HG03469 (cell line): ENCODE data around the gene EFCAB14.
"Not testable (repeated sequence)": the region's sequence is repeated elsewhere in the genome, so short reads cannot be mapped to it uniquely, and the experiment has no call there.

Experiments used
- ATAC-seq: cut with Tn5 transposase; IDR thresholded peaks from one replicate; pipeline ENCODE4 v1.9.1; 2021; ENCODE audit warnings: mild to moderate bottlenecking, moderate library complexity, moderate number of reproducible peaks; ENCODE audit not compliant: unreplicated experiment

The EFCAB14 gene

DNA sequence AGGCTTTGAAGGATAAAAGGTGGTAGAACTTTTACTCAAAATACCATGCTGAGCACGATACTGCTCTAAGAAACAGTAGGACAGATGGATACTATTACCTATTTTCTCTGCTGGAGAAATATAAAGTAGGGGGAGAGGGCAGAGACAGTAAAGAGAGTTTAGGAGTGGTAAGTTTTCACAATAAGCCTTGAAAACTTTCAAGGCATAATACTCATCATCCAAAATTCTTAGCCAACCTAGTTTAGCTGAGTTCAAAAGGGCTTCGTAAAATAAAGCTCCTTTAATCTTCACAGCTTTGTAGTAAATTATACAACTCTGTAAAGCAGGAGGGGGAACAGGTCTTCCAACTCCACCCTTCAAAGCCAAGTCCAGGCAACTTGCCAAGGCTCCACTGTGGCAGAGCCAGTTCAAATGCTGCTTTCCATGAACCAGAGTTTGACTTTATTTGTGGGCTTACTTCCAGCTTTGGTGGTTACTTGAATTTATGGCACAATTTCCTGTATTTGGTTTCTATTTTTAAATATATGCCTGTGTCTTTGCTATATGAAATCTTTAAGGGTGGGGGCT lies 31.7 kb downstream of the EFCAB14 start:
- ATAC-seq: no peak

DNA sequence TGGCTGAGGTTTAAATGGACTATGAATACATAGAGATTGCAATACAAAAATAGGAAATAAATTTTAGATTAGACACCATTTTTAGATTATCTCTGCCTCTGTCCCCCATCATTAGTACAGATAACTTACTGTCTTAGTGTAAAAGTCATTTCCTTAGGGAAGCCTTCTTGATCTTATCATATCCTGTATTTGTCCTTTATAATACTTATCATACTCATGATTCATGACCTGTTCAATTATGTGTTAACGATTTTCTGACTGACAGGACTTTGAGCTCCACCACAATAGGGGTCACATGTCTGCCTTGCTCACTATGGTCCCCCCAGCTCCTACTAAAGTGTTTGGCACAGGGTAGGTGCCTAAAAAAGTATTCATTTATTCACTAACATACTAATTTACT lies 32.7 kb downstream of the EFCAB14 start:
- ATAC-seq: no peak

DNA sequence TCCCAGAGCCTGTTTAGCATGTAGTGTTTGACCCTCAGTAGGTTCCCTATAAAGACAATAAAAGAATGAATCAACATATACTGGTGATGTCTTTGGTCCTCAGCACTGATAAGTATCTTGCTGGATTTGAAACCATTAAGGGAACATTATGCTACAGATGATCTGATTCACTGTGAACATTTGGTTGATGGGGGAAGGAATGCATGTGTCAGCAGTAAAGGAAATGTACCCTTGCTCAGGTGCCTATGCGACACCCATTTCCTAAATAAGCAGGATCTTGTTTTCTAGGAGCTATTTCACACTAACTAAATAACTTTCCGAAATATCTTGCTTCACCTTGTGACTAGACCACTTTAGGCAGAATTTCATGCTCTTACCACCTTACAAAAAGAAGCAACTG lies 34.2 kb downstream of the EFCAB14 start:
- ATAC-seq: no peak

DNA sequence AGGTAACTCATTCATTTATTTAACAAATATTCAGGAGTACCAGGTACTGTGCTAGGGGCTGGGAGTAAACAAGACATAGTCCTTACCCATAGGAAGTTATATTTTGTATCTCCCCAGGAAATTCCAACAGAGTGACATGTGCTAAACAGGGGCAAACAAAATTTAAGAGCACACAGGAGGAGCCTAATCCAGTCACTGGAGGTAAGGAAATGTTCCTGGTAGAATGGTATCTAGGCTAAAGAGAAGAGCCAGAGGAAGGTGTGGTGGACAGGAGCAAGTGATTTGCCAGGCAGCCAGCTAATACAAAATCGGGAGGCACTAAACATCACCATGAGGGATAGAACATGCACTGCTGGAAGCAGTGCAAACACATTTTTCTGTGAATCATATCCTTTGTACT lies 36.9 kb downstream of the EFCAB14 start:
- no peak for ATAC-seq

DNA sequence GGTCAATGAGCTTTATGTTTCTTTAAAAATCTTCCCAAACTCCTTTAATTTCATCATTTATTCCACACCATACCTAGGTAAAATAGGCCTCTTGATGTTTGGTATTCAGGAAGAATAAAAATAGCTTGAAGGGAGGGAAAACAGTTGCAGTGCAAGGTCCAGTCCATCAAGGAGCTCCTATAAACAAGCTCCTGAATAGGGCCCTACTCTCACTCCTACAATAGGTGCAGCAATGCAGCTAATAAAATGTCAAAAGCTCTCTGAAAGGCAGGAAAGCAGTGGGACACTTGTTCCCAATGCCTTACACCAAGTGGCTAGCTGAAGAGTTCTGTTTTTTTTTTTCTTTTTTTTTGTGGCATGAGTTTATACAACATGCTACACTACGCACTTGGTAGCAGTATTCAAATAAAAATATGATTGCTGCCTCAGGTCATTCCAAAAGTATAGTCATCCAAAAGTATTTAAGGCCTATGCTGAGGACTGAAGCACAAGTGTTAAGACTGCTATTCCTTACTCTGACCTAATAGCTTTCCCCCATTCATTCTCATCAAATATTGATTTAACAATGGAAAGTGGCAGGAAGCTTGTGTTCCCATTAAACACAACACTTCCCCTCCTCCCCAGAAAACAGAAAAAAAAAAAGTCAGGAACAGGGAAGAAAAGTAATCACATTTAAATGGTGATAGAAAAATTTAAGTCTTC lies 37.4 kb downstream of the EFCAB14 start:
- no peak for ATAC-seq

DNA sequence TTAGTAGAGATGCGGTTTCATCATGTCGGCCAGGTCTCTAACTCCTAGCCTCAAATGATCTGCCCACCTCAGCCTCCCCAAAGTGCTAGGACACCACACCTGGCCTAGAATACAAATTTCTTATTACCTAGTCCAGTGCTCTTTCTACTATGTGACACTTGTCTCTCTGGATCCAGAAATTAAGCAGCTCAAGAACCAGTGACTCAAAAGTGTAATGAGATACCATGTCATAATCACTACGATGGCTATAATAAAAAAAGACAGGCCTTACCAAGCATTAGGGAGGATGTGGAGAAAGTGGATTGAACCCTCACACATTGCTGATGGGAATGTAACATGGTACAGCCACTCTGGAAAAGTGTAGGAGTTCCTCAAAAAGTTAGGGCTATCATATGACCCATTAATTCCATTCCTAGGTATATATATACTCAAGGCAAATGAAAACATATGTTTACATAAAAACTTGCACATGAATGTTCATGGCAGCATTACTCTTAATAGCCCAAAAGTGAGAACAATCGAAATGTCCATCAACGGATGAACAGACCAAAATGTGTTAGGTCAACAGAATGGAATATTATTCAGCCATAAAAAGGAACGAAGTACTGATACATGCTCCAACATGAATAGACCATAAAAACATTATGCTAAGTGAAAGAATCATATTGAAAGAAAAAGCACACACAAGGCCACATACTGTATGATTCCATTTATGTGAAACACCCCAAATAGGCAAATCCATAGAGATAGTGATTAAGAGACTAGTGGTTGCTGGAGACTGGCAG lies 38.9 kb downstream of the EFCAB14 start:
- no peak for ATAC-seq

DNA sequence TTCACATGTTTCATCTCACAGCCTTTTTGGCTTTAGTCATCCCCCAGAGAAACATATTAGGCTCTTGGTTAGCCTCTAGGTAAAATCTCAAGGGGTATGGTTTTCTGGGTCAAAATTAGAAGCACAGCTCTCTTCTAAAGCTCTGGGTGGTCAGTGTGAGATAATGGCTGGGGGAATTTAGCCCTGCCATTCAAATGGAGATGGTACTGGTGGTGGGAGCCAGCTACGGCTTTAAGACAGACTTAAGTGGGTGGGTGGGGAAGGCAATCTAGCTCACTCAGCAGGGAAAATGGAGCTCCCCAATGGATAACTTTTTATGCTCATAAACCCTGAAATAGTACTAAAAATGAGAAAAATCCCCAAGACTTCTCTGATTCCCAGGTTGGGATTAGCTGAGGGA lies 41.6 kb downstream of the EFCAB14 start:
- ATAC-seq: no peak

DNA sequence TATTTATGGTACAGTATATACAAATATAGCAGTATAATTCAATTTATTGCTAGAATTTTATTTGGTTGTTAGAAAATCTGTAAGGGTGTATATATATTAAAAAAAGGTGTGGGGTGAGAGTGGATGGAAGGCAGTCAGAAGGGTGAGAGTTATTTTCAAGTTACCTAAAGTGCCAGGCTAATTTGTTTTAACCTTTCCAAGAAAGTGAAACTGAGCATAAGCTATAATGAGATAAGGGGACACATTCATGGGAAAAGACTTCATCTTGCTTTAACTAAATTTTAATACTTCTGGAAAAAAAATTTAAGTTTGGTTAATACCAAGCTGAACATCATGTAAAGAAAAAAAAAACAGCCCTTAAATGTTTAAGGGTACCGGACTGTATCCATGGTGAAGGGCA lies 42.4 kb downstream of the EFCAB14 start:
- ATAC-seq: no peak

DNA sequence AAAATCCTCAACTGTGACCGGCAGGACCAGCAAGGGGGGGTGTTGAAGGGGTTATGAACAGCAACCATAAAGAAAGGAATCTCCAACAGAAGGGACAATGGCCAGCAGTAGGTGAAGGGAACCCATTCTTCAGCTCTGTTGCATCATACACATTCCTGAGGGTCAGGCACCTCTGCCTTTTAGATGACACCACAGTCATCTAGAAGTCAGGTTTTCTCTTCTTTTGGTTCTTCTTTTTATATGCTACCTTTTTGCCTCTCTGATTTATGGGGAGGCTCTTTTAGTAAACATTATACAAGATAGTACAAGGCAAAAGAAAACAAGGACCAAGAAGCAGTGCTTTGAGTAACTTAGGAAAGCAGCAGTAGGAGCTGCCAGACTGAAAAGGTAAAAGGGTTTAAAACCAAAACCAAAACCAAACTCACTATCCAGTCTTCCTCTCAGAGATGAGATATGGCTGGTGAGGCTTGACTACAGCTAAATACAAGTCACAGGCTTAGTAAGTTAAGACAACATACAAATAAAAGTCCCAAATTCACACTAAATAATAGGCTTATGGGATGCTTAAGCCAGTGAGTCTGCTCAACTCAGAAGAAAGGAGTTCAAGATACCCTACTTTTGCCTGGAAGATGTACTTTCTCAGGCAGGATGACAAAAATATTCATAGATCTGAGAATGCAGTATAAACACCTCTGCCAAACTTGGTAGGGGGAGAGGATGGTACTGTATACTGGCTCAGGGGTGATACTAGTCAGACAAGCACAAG lies 43.2 kb downstream of the EFCAB14 start:
- no peak for ATAC-seq

DNA sequence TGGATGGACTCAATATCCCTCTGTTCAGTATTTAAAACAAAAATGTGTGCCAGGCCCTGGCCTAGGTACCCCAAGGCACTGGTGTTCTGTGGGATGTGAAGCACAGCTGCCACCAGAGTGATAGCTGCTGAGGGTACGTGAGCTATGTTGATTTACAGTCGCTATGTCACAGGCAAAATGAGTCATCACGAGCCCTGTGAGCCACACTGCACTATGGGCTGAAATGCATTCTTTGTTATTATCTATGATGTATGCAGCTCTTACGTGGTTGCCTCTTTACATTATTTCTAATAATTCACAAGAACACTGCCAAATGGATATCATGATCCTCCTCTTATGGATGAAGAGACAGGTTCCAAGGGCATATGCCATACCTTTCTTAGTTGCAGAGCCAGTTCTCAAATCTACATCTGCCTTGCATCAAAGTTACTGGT lies 45.1 kb downstream of the EFCAB14 start:
- ATAC-seq: no peak

DNA sequence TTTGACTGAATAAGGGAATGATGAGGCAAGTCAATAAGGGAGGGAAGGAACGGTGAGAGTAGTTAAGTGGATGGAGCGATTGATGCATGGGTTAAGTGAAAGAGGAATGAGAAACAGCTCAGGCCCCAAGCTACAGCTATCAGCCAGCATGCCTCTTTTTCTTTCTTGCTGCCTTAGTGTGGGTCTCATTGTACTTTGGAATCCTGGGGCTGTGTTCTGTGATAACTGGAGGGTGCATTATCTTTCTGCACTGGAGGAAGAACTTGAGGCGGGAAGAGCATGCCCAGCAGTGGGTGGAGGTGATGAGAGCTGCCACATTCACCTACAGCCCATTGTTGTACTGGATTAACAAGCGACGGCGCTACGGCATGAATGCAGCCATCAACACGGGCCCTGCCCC lies 46.2 kb downstream of the EFCAB14 start:
- ATAC-seq: no peak

DNA sequence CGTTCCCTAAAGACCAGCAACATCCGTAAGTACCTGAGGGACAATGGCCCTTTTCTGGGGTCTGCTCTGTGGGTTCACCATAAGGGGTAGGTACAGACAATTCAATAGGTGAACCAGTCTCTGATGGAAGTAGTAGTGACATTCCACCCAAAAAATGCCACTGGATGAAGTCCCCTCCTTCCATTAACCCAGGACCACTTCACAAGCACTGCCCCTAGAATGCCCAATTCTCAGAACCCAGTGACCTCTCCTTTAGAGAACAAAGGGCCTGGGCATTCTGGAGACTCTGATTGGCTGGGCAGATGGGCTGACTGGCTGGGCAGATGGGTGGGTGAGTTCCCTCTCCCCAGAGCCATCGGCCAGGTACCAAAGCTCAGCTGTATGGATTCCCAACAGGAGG lies 47.4 kb downstream of the EFCAB14 start, which contains the start of gene TEX38:
Gene TEX38, plus strand, starts transcription at position 301 of the 400 bp plus-strand sequence. Its CDS starts 81 bp downstream, at position 382.
- no peak for ATAC-seq

DNA sequence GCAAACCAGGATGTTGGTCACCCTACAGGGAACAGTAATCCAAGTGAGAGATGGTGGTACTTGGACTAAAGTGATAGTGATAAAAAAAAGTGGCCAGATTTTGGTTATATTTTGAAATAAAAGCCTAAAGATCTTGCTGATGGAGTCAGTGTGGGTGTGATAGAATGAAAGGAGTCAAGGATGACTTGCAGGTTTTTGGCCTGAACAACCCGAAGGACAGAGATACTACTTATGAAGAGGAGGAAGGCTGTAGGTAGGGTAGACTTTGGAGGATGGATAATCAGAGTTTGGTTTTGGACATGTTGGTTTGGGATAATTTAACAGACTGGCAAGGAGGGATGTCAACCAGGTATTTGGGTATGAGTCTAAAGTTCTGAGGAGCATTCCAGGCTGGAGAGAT lies 48.8 kb downstream of the EFCAB14 start:
- no peak for ATAC-seq

DNA sequence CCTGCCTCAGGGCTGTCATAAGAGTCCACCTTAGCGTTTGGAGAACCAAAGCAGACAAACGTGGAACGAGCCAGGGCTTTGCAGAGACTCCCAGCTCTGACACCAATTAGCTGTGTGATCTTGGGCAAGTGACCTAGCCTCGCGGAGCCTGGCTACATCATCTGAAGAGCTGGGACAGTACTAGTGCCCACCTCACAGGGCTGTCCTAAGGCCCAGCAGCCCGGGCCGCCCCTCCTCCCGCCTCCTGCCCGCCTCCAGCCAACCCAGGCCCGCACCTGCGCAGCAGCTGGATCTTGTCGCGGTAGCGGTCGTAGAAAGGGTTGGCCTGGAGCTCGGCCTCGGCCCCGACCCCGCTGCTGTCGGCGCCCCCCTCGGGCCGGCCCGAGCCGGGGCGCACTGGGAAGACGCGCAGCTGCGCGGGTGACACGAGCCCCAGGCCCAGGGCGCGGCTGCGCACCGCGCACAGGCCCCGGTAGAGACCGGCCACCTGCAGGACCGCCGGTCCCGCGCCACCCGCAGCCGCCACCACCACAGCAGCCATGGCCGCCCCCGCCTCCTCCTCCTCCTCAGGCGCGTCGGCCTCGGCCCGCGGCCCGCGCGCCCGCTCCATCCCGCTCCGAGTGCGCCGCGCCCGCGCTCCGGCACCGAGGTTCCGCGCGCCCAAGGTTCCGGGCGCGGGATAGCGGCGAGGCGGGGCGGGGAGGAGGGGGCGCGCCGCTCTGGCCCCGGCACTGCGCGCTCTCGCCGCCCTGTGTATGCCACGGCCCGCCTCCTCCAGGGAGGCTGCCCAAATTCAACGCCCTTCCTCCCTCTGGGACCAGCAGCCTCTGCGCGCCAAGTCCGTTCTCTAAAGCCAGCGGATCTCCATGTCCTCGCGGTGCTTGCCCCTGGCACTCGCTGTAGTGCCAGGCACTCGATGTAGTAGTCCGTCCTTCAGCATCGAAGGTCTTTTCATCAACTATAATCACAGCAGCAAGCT lies 50.8 kb downstream of the EFCAB14 start, which contains the start of gene ATPAF1:
Gene ATPAF1, minus strand, starts transcription at position 583 of the 979 bp plus-strand sequence. Its CDS starts 42 bp downstream, at position 541.
- ATAC-seq: peak; percentile 58

DNA sequence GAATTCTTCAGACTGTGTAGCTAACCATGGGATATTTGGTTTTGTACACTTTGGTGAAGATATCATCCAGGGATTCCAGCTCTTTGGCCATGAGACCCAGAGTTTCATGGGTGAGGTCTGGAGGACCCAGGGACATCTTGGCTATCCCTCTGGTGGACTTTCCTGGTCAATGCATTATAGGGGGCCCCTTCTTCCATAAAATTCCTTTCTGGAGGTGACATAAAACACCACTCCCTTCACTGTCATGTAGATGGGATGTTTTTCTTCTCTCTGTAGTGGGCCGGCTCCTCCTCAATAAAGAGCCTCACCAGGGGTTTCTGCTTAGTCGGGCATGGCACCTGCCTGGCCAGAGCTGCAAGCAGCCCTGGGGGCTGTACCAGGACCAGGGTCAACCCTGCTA lies 52.9 kb downstream of the EFCAB14 start:
- no peak for ATAC-seq

DNA sequence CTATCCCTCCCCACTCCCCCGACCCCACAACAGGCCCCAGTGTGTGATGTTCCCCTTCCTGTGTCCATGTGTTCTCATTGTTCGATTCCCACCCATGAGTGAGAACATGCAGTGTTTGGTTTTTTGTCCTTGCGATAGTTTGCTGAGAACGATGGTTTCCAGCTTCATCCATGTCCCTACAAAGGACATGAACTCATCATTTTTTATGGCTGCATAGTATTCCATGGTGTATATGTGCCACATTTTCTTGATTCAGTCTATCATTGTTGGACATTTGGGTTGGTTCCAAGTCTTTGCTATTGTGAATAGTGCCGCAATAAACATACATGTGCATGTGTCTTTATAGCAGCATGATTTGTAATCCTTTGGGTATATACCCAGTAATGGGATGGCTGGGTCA lies 56.0 kb downstream of the EFCAB14 start:
- not testable (repeated sequence) for ATAC-seq

DNA sequence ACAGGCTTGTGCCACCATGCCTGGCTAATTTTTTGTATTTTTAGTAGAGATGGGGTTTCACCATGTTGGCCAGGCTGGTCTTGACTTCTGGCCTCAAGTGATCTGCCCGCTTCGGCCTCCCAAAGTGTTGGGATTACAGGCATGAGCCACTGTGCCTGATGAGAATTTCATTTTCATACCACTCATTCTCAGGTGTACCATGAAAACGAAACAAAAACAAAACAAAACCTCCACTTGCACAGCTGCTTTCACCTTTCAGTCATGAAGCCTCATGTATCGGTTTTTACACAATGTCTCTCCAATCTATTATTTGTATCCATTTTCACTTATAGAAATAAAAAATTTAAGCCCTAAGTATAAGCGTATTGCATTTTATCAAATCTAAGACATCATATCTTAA lies 58.8 kb downstream of the EFCAB14 start:
- not testable (repeated sequence) for ATAC-seq

DNA sequence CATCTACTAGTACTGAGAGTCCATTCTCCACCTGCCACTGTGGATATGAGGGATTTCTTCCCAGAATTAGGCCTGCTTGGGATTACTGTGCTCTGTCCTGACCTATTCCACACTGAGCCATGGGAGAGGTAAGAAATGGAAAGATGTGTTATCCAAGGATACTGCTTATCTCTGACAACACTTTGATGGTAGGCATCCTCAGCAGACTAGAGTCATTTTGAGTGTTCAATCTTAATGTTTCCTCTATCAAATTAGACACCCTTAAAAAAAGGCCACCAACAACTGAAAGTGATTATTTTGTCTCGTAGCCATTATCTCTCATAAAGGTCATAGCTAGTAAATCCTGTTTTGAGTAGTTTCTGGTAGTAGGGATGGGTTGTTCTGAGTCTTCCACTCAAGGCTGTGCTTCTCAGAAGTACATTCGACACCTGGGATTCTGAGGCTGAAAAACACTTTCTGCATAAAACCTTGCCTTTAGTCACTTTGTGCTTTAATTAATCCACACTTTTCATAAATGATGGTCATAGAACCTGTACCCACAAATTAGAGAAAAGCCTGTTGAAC lies 59.5 kb downstream of the EFCAB14 start:
- ATAC-seq: no peak

DNA sequence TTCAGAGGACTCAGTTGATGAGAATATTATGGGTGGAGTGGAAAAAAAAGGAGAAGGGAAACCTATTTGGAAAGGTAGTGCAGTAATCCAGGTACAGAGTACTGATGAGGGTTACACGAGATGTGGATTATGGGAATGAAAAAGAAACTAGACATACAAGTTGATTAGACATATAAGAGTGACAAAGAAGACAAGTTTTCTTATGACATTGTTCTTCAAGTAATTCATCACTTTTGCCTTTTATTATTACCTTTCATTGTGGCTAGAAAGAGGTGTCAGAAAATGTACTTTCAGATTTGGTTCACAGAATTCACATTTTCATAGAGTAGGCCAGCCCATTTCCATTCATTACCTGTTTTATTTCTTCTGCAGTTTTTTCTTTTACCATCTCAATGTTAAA lies 61.1 kb downstream of the EFCAB14 start:
- ATAC-seq: no peak

DNA sequence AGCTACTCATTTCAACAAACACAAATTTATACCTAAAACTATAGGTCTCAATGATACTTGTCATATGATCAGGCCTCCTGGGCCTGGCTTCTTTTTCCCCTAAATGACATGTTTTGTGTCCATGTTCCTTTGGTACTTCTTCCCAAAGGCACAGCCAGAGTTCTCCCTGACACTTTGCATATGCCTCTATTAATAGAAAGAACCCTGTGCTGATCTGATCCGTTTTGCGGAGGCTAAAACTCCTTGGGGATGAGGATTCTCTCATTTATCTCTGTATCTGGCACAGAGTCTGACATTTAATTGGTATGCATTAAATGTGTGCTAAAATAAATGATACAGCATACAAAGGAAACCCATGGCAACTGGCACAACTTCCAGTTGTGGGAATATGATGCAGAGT lies 62.3 kb downstream of the EFCAB14 start:
- ATAC-seq: no peak
